Measurements from ENCODE around the gene ITGBL1.

Gene ITGBL1

DNA sequence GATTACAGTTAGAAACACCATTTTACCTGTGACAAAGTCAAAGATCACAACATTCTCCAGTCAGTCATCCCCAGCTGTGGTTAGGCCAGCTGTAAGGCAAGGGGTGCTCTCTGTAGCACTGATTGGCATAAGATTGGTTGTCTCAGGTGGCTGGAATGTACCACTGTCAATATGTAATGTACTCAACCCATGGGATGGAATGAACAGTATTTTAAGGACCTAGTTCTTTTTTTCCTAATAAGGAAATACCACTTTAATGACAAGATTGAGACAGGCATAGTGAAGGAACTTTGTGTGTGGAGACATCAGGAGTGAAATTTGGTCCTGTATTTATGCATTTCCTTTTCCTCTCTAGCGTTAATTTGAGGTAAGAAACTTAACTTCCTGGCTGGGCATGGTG is 310.7 kb downstream of the ITGBL1 start:
- DNase-seq, result no peak
